OCI-LY3 (cell line): ENCODE measurements around the gene NRG2.

Experiments used
- H2AFZ ChIP-seq: fragments of 200-600, 300-600 bp; shearing (Covaris generic); 2 replicates; pipeline ENCODE4 v1.6.0; 2014; ENCODE audit warnings: antibody characterized with exemption, low read depth, low read length
- H3K27ac ChIP-seq: fragments of 200-600, 300-600 bp; sonication (generic); 2 replicates; pipeline ENCODE4 v1.5.1; 2014; ENCODE audit warnings: mild to moderate bottlenecking, low read length, moderate library complexity, mixed read lengths
- H3K27me3 ChIP-seq: fragments of 200-600, 300-600 bp; sonication (generic); 2 replicates; pipeline ENCODE4 v1.6.1; 2014; ENCODE audit warnings: low read depth, low read length, mixed read lengths
- H3K36me3 ChIP-seq: fragments of 200-600, 300-600 bp; sonication (generic); replicated peaks from 2 replicates; pipeline ENCODE3; 2014; ENCODE audit warnings: low read depth, low read length, mixed read lengths
- H3K4me1 ChIP-seq: fragments of 300-600, 200-600 bp; sonication (generic); 2 replicates; pipeline ENCODE4 v1.6.1; 2014; ENCODE audit warnings: low read length, mixed read lengths
- H3K4me2 ChIP-seq: fragments of 200-600, 300-600 bp; sonication (generic); 2 replicates; pipeline ENCODE4 v1.6.1; 2014; ENCODE audit warnings: low read length, mixed read lengths
- H3K4me3 ChIP-seq: fragments of 300-600, 200-600 bp; sonication (generic); 2 replicates; pipeline ENCODE4 v1.5.1; 2014; ENCODE audit warnings: antibody characterized with exemption, mild to moderate bottlenecking, low read length, moderate library complexity
- H3K79me2 ChIP-seq: fragments of 300-600, 200-600 bp; shearing (Covaris generic); 2 replicates; pipeline ENCODE4 v1.6.1; 2014; ENCODE audit warnings: mild to moderate bottlenecking, low read length, mixed read lengths
- H3K9ac ChIP-seq: fragments of 300-600, 200-600 bp; shearing (Covaris generic); 2 replicates; pipeline ENCODE4 v1.6.0; 2014; ENCODE audit warnings: mild to moderate bottlenecking, low read length, moderate library complexity
- H3K9me3 ChIP-seq: fragments of 200-600, 300-600 bp; shearing (Covaris generic); 2 replicates; pipeline ENCODE4 v1.6.1; 2014; ENCODE audit warnings: low read length, mixed read lengths; ENCODE audit not compliant: insufficient read depth
- H4K20me1 ChIP-seq: fragments of 200-600, 300-600 bp; sonication (generic); 2 replicates; pipeline ENCODE4 v1.6.1; 2016; ENCODE audit warnings: low read length, mixed read lengths; ENCODE audit not compliant: insufficient read depth
- EZH2phosphoT487 ChIP-seq: fragments of 200-600 bp; shearing (Covaris generic); IDR thresholded peaks from 2 replicates; pipeline ENCODE4 v1.6.1; 2018; ENCODE audit warnings: antibody characterized with exemption, mixed run types, low read depth
- TF ChIP-seq, protein P1 (sequence below): fragments of 200-600, 300-600 bp; sonication (generic); IDR thresholded peaks from 2 replicates; pipeline ENCODE4 v1.5.1; 2014; ENCODE audit warnings: antibody characterized with exemption, low read length, low read depth

NRG2 gene

DNA sequence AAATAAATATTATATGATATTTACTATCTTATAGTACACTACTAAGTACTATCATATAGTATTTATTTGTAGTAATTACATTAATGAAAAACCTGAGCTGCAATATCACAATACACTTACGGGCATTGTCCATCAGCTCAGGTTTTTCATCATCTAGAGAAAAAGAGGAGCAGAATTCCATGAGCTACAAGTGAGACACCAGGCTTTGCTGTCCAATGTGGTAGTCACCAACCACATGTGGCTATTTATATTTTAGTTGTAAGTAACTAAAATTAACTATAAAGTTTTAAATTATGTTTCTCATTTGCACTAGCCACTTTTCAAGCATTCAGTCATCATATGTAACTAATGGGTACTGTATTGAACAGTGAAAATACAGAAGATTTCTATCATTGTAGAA, 13.8 kb upstream of the NRG2 start:
- Histone ChIP-seq H4K20me1 (no peaks in the 10 kb centered on the region), H3K9me3 (no peaks in the 10 kb centered on the region), H3K9ac (no peak overlapping the region), H3K27ac (no peak overlapping the region), H3K36me3 (no peaks in the 10 kb centered on the region), H3K79me2 (no peaks in the 10 kb centered on the region), H3K4me2 (no peak overlapping the region), H2AFZ (no peak overlapping the region), H3K4me1 (no peaks in the 10 kb centered on the region), H3K27me3 (peaks cover 46% of the 10 kb centered on the region), H3K4me3 (no peak overlapping the region)
- TF ChIP-seq EZH2phosphoT487, result no peak
- TF ChIP-seq, protein P1, sequence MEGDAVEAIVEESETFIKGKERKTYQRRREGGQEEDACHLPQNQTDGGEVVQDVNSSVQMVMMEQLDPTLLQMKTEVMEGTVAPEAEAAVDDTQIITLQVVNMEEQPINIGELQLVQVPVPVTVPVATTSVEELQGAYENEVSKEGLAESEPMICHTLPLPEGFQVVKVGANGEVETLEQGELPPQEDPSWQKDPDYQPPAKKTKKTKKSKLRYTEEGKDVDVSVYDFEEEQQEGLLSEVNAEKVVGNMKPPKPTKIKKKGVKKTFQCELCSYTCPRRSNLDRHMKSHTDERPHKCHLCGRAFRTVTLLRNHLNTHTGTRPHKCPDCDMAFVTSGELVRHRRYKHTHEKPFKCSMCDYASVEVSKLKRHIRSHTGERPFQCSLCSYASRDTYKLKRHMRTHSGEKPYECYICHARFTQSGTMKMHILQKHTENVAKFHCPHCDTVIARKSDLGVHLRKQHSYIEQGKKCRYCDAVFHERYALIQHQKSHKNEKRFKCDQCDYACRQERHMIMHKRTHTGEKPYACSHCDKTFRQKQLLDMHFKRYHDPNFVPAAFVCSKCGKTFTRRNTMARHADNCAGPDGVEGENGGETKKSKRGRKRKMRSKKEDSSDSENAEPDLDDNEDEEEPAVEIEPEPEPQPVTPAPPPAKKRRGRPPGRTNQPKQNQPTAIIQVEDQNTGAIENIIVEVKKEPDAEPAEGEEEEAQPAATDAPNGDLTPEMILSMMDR, result no peak

DNA sequence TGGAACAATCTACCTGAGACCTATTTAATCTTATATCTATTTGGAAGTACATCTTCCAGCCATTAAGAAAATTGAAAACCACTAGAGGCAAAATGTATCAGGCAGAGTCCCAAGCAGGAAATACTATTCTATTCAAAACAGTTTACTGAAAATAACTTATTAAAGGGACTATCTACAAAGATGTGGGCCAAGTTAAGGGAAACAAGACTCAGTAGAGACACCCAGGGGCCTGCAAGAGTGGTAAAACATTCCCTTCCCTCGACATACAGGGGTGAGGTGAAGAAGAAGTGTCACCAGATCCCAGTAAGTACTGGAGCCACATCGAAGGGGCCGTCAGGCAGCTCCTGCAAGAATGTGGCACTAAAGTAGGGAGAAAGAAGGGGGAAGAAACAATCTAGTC, 12.1 kb upstream of the NRG2 start:
- Histone ChIP-seq H3K4me1 (no peaks in the 10 kb centered on the region), H3K27me3 (peaks cover 41% of the 10 kb centered on the region), H3K9me3 (no peaks in the 10 kb centered on the region), H2AFZ (no peak overlapping the region), H3K9ac (no peak overlapping the region), H3K4me2 (no peak overlapping the region), H4K20me1 (no peaks in the 10 kb centered on the region), H3K36me3 (no peaks in the 10 kb centered on the region), H3K27ac (no peak overlapping the region), H3K4me3 (no peak overlapping the region), H3K79me2 (no peaks in the 10 kb centered on the region)
- TF ChIP-seq, protein P1, result no peak
- TF ChIP-seq EZH2phosphoT487, result no peak

GRCh38 chr5:140054086-140054689, 11.1 kb upstream of the NRG2 start:
- no peak for TF ChIP-seq EZH2phosphoT487
- TF ChIP-seq, protein P1, result no peak
- no peaks in the 10 kb centered on the region for H3K4me1 ChIP-seq
- H3K9ac ChIP-seq, result no peak overlapping the region
- H3K9me3 ChIP-seq, result no peaks in the 10 kb centered on the region
- H3K27me3 ChIP-seq, result peaks cover 37% of the 10 kb centered on the region
- no peaks in the 10 kb centered on the region for H3K36me3 ChIP-seq
- H3K27ac ChIP-seq, result no peak overlapping the region
- no peak overlapping the region for H2AFZ ChIP-seq
- H3K4me3 ChIP-seq, result no peak overlapping the region
- no peaks in the 10 kb centered on the region for H3K79me2 ChIP-seq
- H4K20me1 ChIP-seq, result no peaks in the 10 kb centered on the region
- H3K4me2 ChIP-seq, result no peak overlapping the region

GRCh38 chr5:140051950-140052349, 8.9 kb upstream of the NRG2 start:
- H3K36me3 ChIP-seq, result no peaks in the 10 kb centered on the region
- H3K27ac ChIP-seq, result no peak overlapping the region
- H3K9me3 ChIP-seq, result no peaks in the 10 kb centered on the region
- no peaks in the 10 kb centered on the region for H4K20me1 ChIP-seq
- no peak overlapping the region for H3K4me3 ChIP-seq
- no peaks in the 10 kb centered on the region for H3K4me1 ChIP-seq
- H3K79me2 ChIP-seq, result no peaks in the 10 kb centered on the region
- H3K27me3 ChIP-seq, result peaks cover 25% of the 10 kb centered on the region
- TF ChIP-seq EZH2phosphoT487, result no peak
- TF ChIP-seq, protein P1, result no peak
- no peak overlapping the region for H3K9ac ChIP-seq
- H2AFZ ChIP-seq, result no peak overlapping the region
- no peak overlapping the region for H3K4me2 ChIP-seq
